ENCODE data around the gene GDPD4.

Gene GDPD4

GRCh38 chr11:77244277-77245027 lies 57.0 kb downstream of the GDPD4 start:
- Histone ChIP-seq H3K36me3 (ENCODE audit: control insufficient read depth, insufficient read depth, low read length) (no peaks in the 10 kb centered on the region), H3K9me3 (ENCODE audit: control insufficient read depth, low read length) (no peaks in the 10 kb centered on the region), H3K27ac (ENCODE audit: low read depth, low read length, severe bottlenecking) (no peak overlapping the region), H3K4me1 (ENCODE audit: control insufficient read depth, insufficient read depth, low read length, poor library complexity, severe bottlenecking) (no peaks in the 10 kb centered on the region), H3K4me3 (ENCODE audit: extremely low read depth, insufficient read depth, low read length, poor library complexity, severe bottlenecking) (no peak overlapping the region)
- WGBS, 2 experiments (ENCODE audit: insufficient coverage in 2 of 2), result 93 to 95% methylated on average over 3 to 4 of the region's 7 CpGs

GRCh38 chr11:77236901-77237300 lies 64.6 kb downstream of the GDPD4 start:
- no peaks in the 10 kb centered on the region for H3K4me1 ChIP-seq (ENCODE audit: control insufficient read depth, insufficient read depth, low read length, poor library complexity, severe bottlenecking)
- H3K4me3 ChIP-seq (ENCODE audit: extremely low read depth, insufficient read depth, low read length, poor library complexity, severe bottlenecking), result no peak overlapping the region
- H3K9me3 ChIP-seq (ENCODE audit: control insufficient read depth, low read length), result no peaks in the 10 kb centered on the region
- H3K36me3 ChIP-seq (ENCODE audit: control insufficient read depth, insufficient read depth, low read length), result no peaks in the 10 kb centered on the region
- no peak overlapping the region for H3K27ac ChIP-seq (ENCODE audit: low read depth, low read length, severe bottlenecking)

- Histone ChIP-seq H3K9me3 (ENCODE audit: control insufficient read depth, low read length) (no peaks in the 10 kb centered on the region), H3K27ac (ENCODE audit: low read depth, low read length, severe bottlenecking) (no peak overlapping the region), H3K4me1 (ENCODE audit: control insufficient read depth, insufficient read depth, low read length, poor library complexity, severe bottlenecking) (no peaks in the 10 kb centered on the region), H3K36me3 (ENCODE audit: control insufficient read depth, insufficient read depth, low read length) (no peaks in the 10 kb centered on the region), H3K4me3 (ENCODE audit: extremely low read depth, insufficient read depth, low read length, poor library complexity, severe bottlenecking) (no peak overlapping the region)
- 100% methylated on average over 3 of the region's 3 CpGs for WGBS, 2 experiments (ENCODE audit: insufficient coverage in 2 of 2)
These were observed 68.5 kb downstream of the GDPD4 start for GRCh38 chr11:77233011-77233410.

DNA sequence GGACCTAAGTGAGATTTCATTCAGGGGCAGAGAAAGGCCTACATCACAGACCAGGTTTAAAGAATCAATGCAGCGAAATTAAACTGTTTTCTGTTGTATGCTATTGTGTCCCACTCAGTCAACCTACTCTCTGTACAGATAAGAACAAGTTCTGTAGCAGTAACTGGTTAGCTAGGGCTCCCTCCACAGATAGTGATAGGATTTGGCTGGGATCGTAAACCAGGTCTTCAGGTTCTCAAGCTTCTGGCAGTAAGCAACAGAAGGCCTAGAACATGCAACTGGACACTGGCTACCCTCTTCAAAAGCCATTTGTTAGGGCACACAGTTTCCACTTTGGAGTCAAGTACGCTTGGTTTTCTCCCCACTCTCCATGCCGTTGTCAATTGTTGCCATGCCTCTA lies 69.2 kb downstream of the GDPD4 start:
- no peaks in the 10 kb centered on the region for H3K36me3 ChIP-seq (ENCODE audit: control insufficient read depth, insufficient read depth, low read length)
- no peak overlapping the region for H3K4me3 ChIP-seq (ENCODE audit: extremely low read depth, insufficient read depth, low read length, poor library complexity, severe bottlenecking)
- WGBS, 2 experiments (ENCODE audit: insufficient coverage in 2 of 2), result 96 to 100% methylated on average over 3 of the region's 4 CpGs
- no peaks in the 10 kb centered on the region for H3K4me1 ChIP-seq (ENCODE audit: control insufficient read depth, insufficient read depth, low read length, poor library complexity, severe bottlenecking)
- H3K9me3 ChIP-seq (ENCODE audit: control insufficient read depth, low read length), result no peaks in the 10 kb centered on the region
- no peak overlapping the region for H3K27ac ChIP-seq (ENCODE audit: low read depth, low read length, severe bottlenecking)

GRCh38 chr11:77231800-77232199 lies 69.7 kb downstream of the GDPD4 start:
- Histone ChIP-seq H3K4me3 (ENCODE audit: extremely low read depth, insufficient read depth, low read length, poor library complexity, severe bottlenecking) (no peak overlapping the region), H3K27ac (ENCODE audit: low read depth, low read length, severe bottlenecking) (no peak overlapping the region), H3K9me3 (ENCODE audit: control insufficient read depth, low read length) (no peaks in the 10 kb centered on the region), H3K4me1 (ENCODE audit: control insufficient read depth, insufficient read depth, low read length, poor library complexity, severe bottlenecking) (no peaks in the 10 kb centered on the region), H3K36me3 (ENCODE audit: control insufficient read depth, insufficient read depth, low read length) (no peaks in the 10 kb centered on the region)
- 63 to 90% methylated on average over 1 of the region's 1 CpG for WGBS, 2 experiments (ENCODE audit: insufficient coverage in 2 of 2)

- no peak overlapping the region for H3K27ac ChIP-seq (ENCODE audit: low read depth, low read length, severe bottlenecking)
- H3K36me3 ChIP-seq (ENCODE audit: control insufficient read depth, insufficient read depth, low read length), result no peaks in the 10 kb centered on the region
- WGBS, 2 experiments (ENCODE audit: insufficient coverage in 2 of 2), result 85% methylated on average over 3 of the region's 5 CpGs; no CpG with 5 or more reads in 1 of the 2 experiments
- no peak overlapping the region for H3K4me3 ChIP-seq (ENCODE audit: extremely low read depth, insufficient read depth, low read length, poor library complexity, severe bottlenecking)
- H3K4me1 ChIP-seq (ENCODE audit: control insufficient read depth, insufficient read depth, low read length, poor library complexity, severe bottlenecking), result no peaks in the 10 kb centered on the region
- no peaks in the 10 kb centered on the region for H3K9me3 ChIP-seq (ENCODE audit: control insufficient read depth, low read length)
These were observed 70.4 kb downstream of the GDPD4 start for GRCh38 chr11:77230878-77231605.

- no peaks in the 10 kb centered on the region for H3K9me3 ChIP-seq (ENCODE audit: control insufficient read depth, low read length)
- no peak overlapping the region for H3K4me3 ChIP-seq (ENCODE audit: extremely low read depth, insufficient read depth, low read length, poor library complexity, severe bottlenecking)
- no peaks in the 10 kb centered on the region for H3K36me3 ChIP-seq (ENCODE audit: control insufficient read depth, insufficient read depth, low read length)
- WGBS, 2 experiments (ENCODE audit: insufficient coverage in 2 of 2), result 80% methylated on average over 7 to 9 of the region's 9 CpGs
- no peaks in the 10 kb centered on the region for H3K4me1 ChIP-seq (ENCODE audit: control insufficient read depth, insufficient read depth, low read length, poor library complexity, severe bottlenecking)
- H3K27ac ChIP-seq (ENCODE audit: low read depth, low read length, severe bottlenecking), result no peak overlapping the region
These were observed 77.7 kb downstream of the GDPD4 start for GRCh38 chr11:77223797-77224196.

- Histone ChIP-seq H3K27ac (ENCODE audit: low read depth, low read length, severe bottlenecking) (no peak overlapping the region), H3K4me3 (ENCODE audit: extremely low read depth, insufficient read depth, low read length, poor library complexity, severe bottlenecking) (no peak overlapping the region), H3K9me3 (ENCODE audit: control insufficient read depth, low read length) (no peaks in the 10 kb centered on the region), H3K36me3 (ENCODE audit: control insufficient read depth, insufficient read depth, low read length) (no peaks in the 10 kb centered on the region), H3K4me1 (ENCODE audit: control insufficient read depth, insufficient read depth, low read length, poor library complexity, severe bottlenecking) (no peaks in the 10 kb centered on the region)
- WGBS, 2 experiments (ENCODE audit: insufficient coverage in 2 of 2), result 100% methylated on average over 1 of the region's 2 CpGs; no CpG with 5 or more reads in 1 of the 2 experiments
These were observed 84.3 kb downstream of the GDPD4 start for GRCh38 chr11:77217156-77217555.

DNA sequence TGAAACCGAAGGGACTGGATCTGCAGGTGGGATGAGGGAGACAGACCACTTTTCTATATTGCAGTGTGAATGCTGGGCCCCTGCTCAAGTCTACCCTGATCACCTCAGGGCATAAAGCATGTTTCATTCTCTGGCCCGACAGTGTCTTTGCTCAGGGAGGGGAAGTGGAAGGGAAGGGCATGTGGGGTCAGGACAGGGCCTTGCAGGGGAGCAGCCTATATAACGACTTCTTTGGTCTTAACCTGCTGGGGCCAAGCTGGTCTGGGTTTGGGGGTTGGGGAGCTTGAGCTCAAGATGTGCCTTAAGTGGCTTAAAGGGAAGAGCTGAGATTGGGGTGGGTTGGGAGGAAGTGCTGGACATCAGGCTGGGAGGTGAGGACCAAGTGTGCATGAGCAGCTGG lies 86.4 kb downstream of the GDPD4 start:
- H3K36me3 ChIP-seq (ENCODE audit: control insufficient read depth, insufficient read depth, low read length), result no peaks in the 10 kb centered on the region
- no peak overlapping the region for H3K27ac ChIP-seq (ENCODE audit: low read depth, low read length, severe bottlenecking)
- WGBS, 2 experiments (ENCODE audit: insufficient coverage in 2 of 2), result 80 to 92% methylated on average over 2 of the region's 3 CpGs
- H3K9me3 ChIP-seq (ENCODE audit: control insufficient read depth, low read length), result no peaks in the 10 kb centered on the region
- H3K4me1 ChIP-seq (ENCODE audit: control insufficient read depth, insufficient read depth, low read length, poor library complexity, severe bottlenecking), result no peaks in the 10 kb centered on the region
- H3K4me3 ChIP-seq (ENCODE audit: extremely low read depth, insufficient read depth, low read length, poor library complexity, severe bottlenecking), result no peak overlapping the region

DNA sequence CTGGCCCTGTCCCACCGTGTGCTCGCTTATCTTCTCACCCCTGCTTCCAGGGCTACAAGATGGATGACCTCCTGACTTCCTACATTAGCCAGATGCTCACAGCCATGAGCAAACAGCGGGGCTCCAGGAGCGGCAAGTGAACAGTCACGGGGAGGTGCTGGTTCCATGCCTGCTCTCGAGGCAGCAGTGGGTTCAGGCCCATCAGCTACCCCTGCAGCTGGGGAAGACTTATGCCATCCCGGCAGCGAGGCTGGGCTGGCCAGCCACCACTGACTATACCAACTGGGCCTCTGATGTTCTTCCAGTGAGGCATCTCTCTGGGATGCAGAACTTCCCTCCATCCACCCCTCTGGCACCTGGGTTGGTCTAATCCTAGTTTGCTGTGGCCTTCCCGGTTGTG lies 86.9 kb downstream of the GDPD4 start:
- Histone ChIP-seq H3K4me3 (ENCODE audit: extremely low read depth, insufficient read depth, low read length, poor library complexity, severe bottlenecking) (no peak overlapping the region), H3K36me3 (ENCODE audit: control insufficient read depth, insufficient read depth, low read length) (no peaks in the 10 kb centered on the region), H3K9me3 (ENCODE audit: control insufficient read depth, low read length) (no peaks in the 10 kb centered on the region), H3K4me1 (ENCODE audit: control insufficient read depth, insufficient read depth, low read length, poor library complexity, severe bottlenecking) (no peaks in the 10 kb centered on the region), H3K27ac (ENCODE audit: low read depth, low read length, severe bottlenecking) (no peak overlapping the region)
- WGBS, 2 experiments (ENCODE audit: insufficient coverage in 2 of 2), result 90 to 98% methylated on average over 8 of the region's 9 CpGs

Data from mesodermal cell (in vitro differentiated cells).